K562 (cell line): ENCODE data around the gene SORCS1. TPM values are rescaled to one million over a fixed set of nuclear protein-coding genes. Genes with fewer than 3 reads are reported as not detected.

Experiments
- ATAC-seq: fragments of 200-7000 bp; cut with Tn5 transposase; 3 replicates; pipeline ENCODE4 v1.9.1; 2020; ENCODE audit warnings: moderate library complexity
- BruUV-seq: library from RNA; stranded (reverse); fragments of 400-500 nt; replicated peaks from 2 replicates; lab custom pipeline; 2021; lab: Mats Ljungman, UMichigan
- CTCF ChIA-PET: fragments of 300-600 bp; formaldehyde crosslinking; extraction: SDS; loops from one replicate; lab custom pipeline; 2021; ENCODE audit warnings: low intra/inter-chr PET ratio; lab: Yijun Ruan, JAX
- POLR2A ChIA-PET: fragments of 300-600, 350-650 bp; sonication (Branson Sonifier 250); formaldehyde crosslinking; extraction: SDS; loops from one replicate; lab custom pipeline; 2021; ENCODE audit warnings: antibody characterized with exemption, inconsistent platforms; lab: Yijun Ruan, JAX
- DNase-seq, 4 experiments: peaks; one replicate each; pipeline versions ENCODE4 v3.0.0 to v3.0.0-alpha.2; 2011 to 2018; ENCODE audit warnings: low spot score in 3 of 4, mixed read lengths in 3 of 4; ENCODE audit errors: extremely low read depth in 1 of 4
- FAIRE-seq: peaks from 2 replicates; lab custom pipeline; 2011; peaks lifted over from hg19 to GRCh38; lab: Jason Lieb, UNC
- H2AFZ ChIP-seq: 2 replicates; pipeline ENCODE4 v1.6.0; 2011; ENCODE audit warnings: low read depth, low read length, control low read depth, inconsistent platforms
- H3K27ac ChIP-seq: fragments of 200-600 bp; 3 replicates; pipeline ENCODE4 v1.8.0; 2011; ENCODE audit warnings: low read depth, mild to moderate bottlenecking, control low read depth, inconsistent platforms, low read length, moderate library complexity, mixed read lengths; ENCODE audit errors: extremely low read depth
- H3K27me3 ChIP-seq, 2 experiments: fragments of 300-600 bp in 1 of 2; 2 replicates in 1 of 2; 3 replicates in 1 of 2; pipeline versions ENCODE4 v1.6.0 to v1.8.0; 2011; ENCODE audit warnings: inconsistent platforms in 2 of 2, low read length in 2 of 2, mild to moderate bottlenecking in 1 of 2, mixed read lengths in 1 of 2, moderate library complexity in 1 of 2; ENCODE audit not compliant: control insufficient read depth in 2 of 2, insufficient read depth in 2 of 2
- H3K36me3 ChIP-seq: fragments of 300-600 bp; 3 replicates; pipeline ENCODE4 v1.8.0; 2011; ENCODE audit warnings: mild to moderate bottlenecking, low read length, inconsistent platforms; ENCODE audit not compliant: control insufficient read depth, insufficient read depth
- H3K4me1 ChIP-seq, 2 experiments: fragments of 200-600 bp in 1 of 2; replicated peaks in 1 of 2; 2 replicates in 1 of 2; 3 replicates in 1 of 2; pipeline versions ENCODE4 v1.5.1 to v1.8.0; 2011; ENCODE audit warnings: inconsistent platforms in 2 of 2, low read length in 2 of 2, mild to moderate bottlenecking in 1 of 2, mixed read lengths in 1 of 2, moderate library complexity in 1 of 2; ENCODE audit not compliant: control insufficient read depth in 2 of 2, insufficient read depth in 2 of 2
- H3K4me2 ChIP-seq: 2 replicates; pipeline ENCODE4 v1.6.1; 2011; ENCODE audit warnings: low read length, control low read depth, inconsistent platforms, mixed read lengths; ENCODE audit not compliant: insufficient read depth
- H3K4me3 ChIP-seq: fragments of 200-600 bp; sonication (generic), shearing (Covaris generic); 2 replicates; pipeline ENCODE4 v1.5.1; 2016; ENCODE audit warnings: control low read depth, inconsistent platforms
- H3K79me2 ChIP-seq: fragments of 200-600 bp; 3 replicates; pipeline ENCODE4 v1.8.0; 2011; ENCODE audit warnings: low read length, inconsistent platforms; ENCODE audit not compliant: control insufficient read depth, insufficient read depth
- H3K9ac ChIP-seq, 2 experiments: 2 replicates each; pipeline versions ENCODE4 v1.6.0 to v1.6.1; 2011; ENCODE audit warnings: low read depth in 2 of 2, low read length in 2 of 2, control low read depth in 1 of 2, inconsistent platforms in 1 of 2, mild to moderate bottlenecking in 1 of 2, mixed read lengths in 1 of 2; ENCODE audit not compliant: insufficient read depth in 1 of 2
- H3K9me1 ChIP-seq: one replicate; pipeline ENCODE4 v1.6.0; 2011; ENCODE audit warnings: inconsistent platforms, mild to moderate bottlenecking, low read length, moderate library complexity; ENCODE audit not compliant: control insufficient read depth, insufficient read depth
- H3K9me3 ChIP-seq: replicated peaks from 2 replicates; pipeline ENCODE4 v1.5.1; 2011; ENCODE audit warnings: low read depth, low read length, inconsistent platforms; ENCODE audit not compliant: control insufficient read depth, insufficient read depth
- H4K20me1 ChIP-seq: replicated peaks from 2 replicates; pipeline ENCODE4 v1.6.1; 2011; ENCODE audit warnings: low read length, inconsistent platforms, mixed read lengths; ENCODE audit not compliant: control insufficient read depth, insufficient read depth
- CREM ChIP-seq: IDR thresholded peaks from 2 replicates; pipeline ENCODE4 v1.6.1; 2014; ENCODE audit warnings: antibody characterized with exemption, low read depth
- NFIC ChIP-seq: fragments of 450-650 bp; IDR thresholded peaks from 2 replicates; pipeline ENCODE4 v1.6.1; 2017; ENCODE audit warnings: mild to moderate bottlenecking, inconsistent platforms
- PHTF2 ChIP-seq: fragments of 250-450 bp; sonication (Bioruptor Pico); IDR thresholded peaks from 2 replicates; pipeline ENCODE4 v1.5.0; 2021; ENCODE audit warnings: mild to moderate bottlenecking
- TCF15 ChIP-seq: fragments of 250-450 bp; sonication (Bioruptor Pico); IDR thresholded peaks from 2 replicates; pipeline ENCODE4 v1.8.0; 2022; ENCODE audit warnings: moderate library complexity, mild to moderate bottlenecking, inconsistent platforms
- TEAD4 ChIP-seq, 2 experiments: sonication (generic) in 1 of 2; formaldehyde crosslinking in 1 of 2; IDR thresholded peaks; 2 replicates each; pipeline versions ENCODE4 v1.6.1 to v1.8.0; 2012 to 2022; ENCODE audit warnings: borderline replicate concordance in 1 of 2, inconsistent platforms in 1 of 2, low read length in 1 of 2, mild to moderate bottlenecking in 1 of 2, missing genetic modification reagents in 1 of 2
- ZBTB12 ChIP-seq: fragments of 250-450 bp; sonication (Bioruptor Pico); IDR thresholded peaks from 2 replicates; pipeline ENCODE4 v1.4.0; 2020
- ZNF311 ChIP-seq: fragments of 250-450 bp; sonication (Bioruptor Pico); IDR thresholded peaks from 2 replicates; pipeline ENCODE4 v1.4.0; 2020; ENCODE audit warnings: mild to moderate bottlenecking, moderate library complexity
- WGBS: fragments of 100-300 bp; shearing (Covaris generic); methylation state at CpG from one replicate; pipeline ENCODE4 v1.1.6; 2016; ENCODE audit warnings: low coverage, mixed read lengths; ENCODE audit not compliant: insufficient coverage; ENCODE audit errors: missing lambda C conversion rate; 5-methylcytosine and 5-hydroxymethylcytosine counted together
- in situ Hi-C: fragments of 300-500 bp; cut with MboI; formaldehyde crosslinking; loops from 4 replicates; pipeline ENCODE4 v1.15.0; 2018; ENCODE audit warnings: inconsistent platforms, mixed read lengths
- intact Hi-C: fragments of 100-400 bp; cut with micrococcal nuclease; formaldehyde crosslinking; loops from 2 replicates; pipeline ENCODE4 v1.14.2; 2022
- polyA plus RNA-seq, 8 experiments: library from polyadenylated mRNA; depleted of rRNA in 4 of 8; stranded (reverse) in 5 of 8; unstranded in 3 of 8; fragments of >200 nt; fragmentation: Nextera tagmentation in 2 of 8; fragmentation: Illumina TruSeq in 1 of 8; extraction: Ambion mirVana in 2 of 8; extraction: Trizol in 1 of 8; gene quantifications; 2 replicates each; pipeline versions ENCODE4 v1.2.1 to v1.2.3, GENCODE V29; 2011 to 2014; ENCODE audit warnings: inconsistent platforms in 1 of 8, missing spikeins in 1 of 8
- total RNA-seq, 7 experiments: library from RNA; depleted of rRNA in 6 of 7; stranded (reverse); fragments of >200 nt in 6 of 7; fragmentation: Illumina TruSeq in 2 of 7; extraction: Trizol in 2 of 7; gene quantifications; 2 replicates each; pipeline versions ENCODE4 v1.2.1 to v1.2.3, GENCODE V29; 2011 to 2021; ENCODE audit warnings: low replicate concordance in 1 of 7

The SORCS1 gene
- total and polyA plus RNA-seq, 9 of the 15 experiments (the other 6 are each of a cell fraction or from before 2014, with no cell fraction given), result 1.5 to 3.9 (median 2.7) TPM

- no TSS peak for BruUV-seq
- TF ChIP-seq TEAD4 (IDR thresholded peaks at IDR 0.05; ENCODE audit: low read length) (no peak), TEAD4 (CRISPR knock-in tag; IDR thresholded peaks at IDR 0.05; ENCODE audit: borderline replicate concordance) (no peak), NFIC (no peak), ZBTB12 (no peak), TCF15 (CRISPR knock-in tag) (no peak), CREM (no peak), PHTF2 (CRISPR knock-in tag) (no peak), ZNF311 (CRISPR knock-in tag) (no peak)
- TF ChIP-seq, all 486 proteins: peak for 0
- DNase-seq (no peak), ATAC-seq (no peak), FAIRE-seq (no peak)
- Histone ChIP-seq H3K36me3 (no peaks in the 10 kb centered on the region), H3K27me3 (no peaks in the 10 kb centered on the region), H4K20me1 (no peaks in the 10 kb centered on the region), H3K9me1 (no peaks in the 10 kb centered on the region), H3K27ac (no peak overlapping the region), H3K4me3 (no peak overlapping the region), H2AFZ (no peak overlapping the region), H3K79me2 (no peaks in the 10 kb centered on the region), H3K9ac (no peak overlapping the region), H3K9me3 (no peaks in the 10 kb centered on the region), H3K4me1 (no peaks in the 10 kb centered on the region), H3K4me2 (no peak overlapping the region)
- intact Hi-C loops (no loop called here), in situ Hi-C loops (no loop called here)
- ChIA-PET CTCF (no interaction called here), POLR2A (interaction anchor here (0.7 kb wide), 1 partner anchor 374 kb away, joined by 3 read pairs; no protein-coding TSS in a partner anchor)
- WGBS, result 3% methylated on average over 13 of the region's 14 CpGs
Observed at GRCh38 chr10:106648534-106649481, 515.7 kb downstream of the SORCS1 start.
